Immature natural killer cell (primary cell): ENCODE measurements around the gene MPV17. TPM values are rescaled to one million over a fixed set of nuclear protein-coding genes. Genes with fewer than 3 reads are reported as not detected.
"Not testable (repeated sequence)": the region's sequence is repeated elsewhere in the genome, so short reads cannot be mapped to it uniquely, and the experiment has no call there.

ENCODE experiments used
- DNase-seq, 3 donors: peaks; one replicate each; pipeline ENCODE4 v3.0.0; 2022; ENCODE audit warnings: mixed read lengths in 1 of 3
- H3K27ac Mint-ChIP-seq, 6 donors: one replicate each; pipeline ENCODE4 v1.8.0; 2020; ENCODE audit warnings: mixed read lengths in 6 of 6, mild to moderate bottlenecking in 5 of 6, inconsistent platforms in 4 of 6, moderate library complexity in 3 of 6
- H3K27me3 Mint-ChIP-seq, 3 donors: one replicate each; pipeline ENCODE4 v1.8.0; 2020 to 2021; ENCODE audit warnings: low read depth in 3 of 3, mild to moderate bottlenecking in 3 of 3, mixed read lengths in 3 of 3, moderate library complexity in 3 of 3, inconsistent platforms in 1 of 3
- H3K36me3 Mint-ChIP-seq, 3 donors: one replicate each; pipeline ENCODE4 v1.8.0; 2020; ENCODE audit warnings: mixed read lengths in 3 of 3, inconsistent platforms in 2 of 3, mild to moderate bottlenecking in 2 of 3
- H3K4me1 Mint-ChIP-seq, 2 donors: one replicate each; pipeline ENCODE4 v1.8.0; 2020; ENCODE audit warnings: inconsistent platforms in 2 of 2, mild to moderate bottlenecking in 2 of 2, mixed read lengths in 2 of 2, moderate library complexity in 1 of 2
- H3K4me3 Mint-ChIP-seq, 5 donors: one replicate each; pipeline ENCODE4 v1.8.0; 2020; ENCODE audit warnings: mild to moderate bottlenecking in 5 of 5, mixed read lengths in 5 of 5, inconsistent platforms in 3 of 5, moderate library complexity in 3 of 5
- H3K9me3 Mint-ChIP-seq, 6 donors: one replicate each; pipeline ENCODE4 v1.8.0; 2020; ENCODE audit warnings: mild to moderate bottlenecking in 6 of 6, mixed read lengths in 6 of 6, inconsistent platforms in 4 of 6, moderate library complexity in 3 of 6
- polyA plus RNA-seq, 3 donors: library from polyadenylated mRNA; unstranded; fragments of 300-500 nt; fragmentation: Illumina TruSeq; gene quantifications; one replicate each; pipeline ENCODE4 v1.2.3, GENCODE V29; 2021

MPV17 gene
- 100 to 1,000 TPM; 101 to 276 (median 130) TPM for polyA plus RNA-seq

GRCh38 chr2:27322766-27323595 lies at the start of gene MPV17:
Gene MPV17, minus strand, starts transcription at chr2:27323097. Its CDS starts 580 bp downstream, at chr2:27322517.
- Mint-ChIP-seq H3K27ac (peak within 1 kb of the TSS; percentile 97 to 99 (median 98)), H3K4me3 (peak within 1 kb of the TSS; percentile 95 to 100 (median 96))

GRCh38 chr2:27370816-27371620 lies 48.1 kb upstream of the MPV17 start:
- Mint-ChIP-seq H3K4me3 (peak overlapping the region; percentile 95 to 99 (median 96)), H3K36me3 (peaks cover 0 to 40% (median 20%) of the 10 kb centered on the region in 3 donors), H3K4me1 (peaks cover 45 to 51% of the 10 kb centered on the region in 2 donors), H3K27ac (peak overlapping the region; percentile 90 to 98 (median 94)), H3K27me3 (peaks cover 4 to 8% (median 4%) of the 10 kb centered on the region in 3 donors), H3K9me3 (no peaks in the 10 kb centered on the region)
- DNase-seq, result peak; percentile 41 to 47 (median 45)

More at GRCh38 chr2:27322766-27323595, at the start of gene MPV17:
- Mint-ChIP-seq H3K9me3 (no peaks in the 10 kb centered on the region), H3K27me3 (peaks cover 2 to 4% (median 2%) of the 10 kb centered on the region in 3 donors), H3K4me1 (peaks cover 23 to 36% of the 10 kb centered on the region in 2 donors), H3K36me3 (peaks cover 10 to 16% (median 10%) of the 10 kb centered on the region in 3 donors)
- DNase-seq, result peak; percentile 79 to 82 (median 82)

GRCh38 chr2:27370026-27370815 lies 47.3 kb upstream of the MPV17 start, which contains the start of the genes EIF2B4 and SNX17:
Gene EIF2B4, minus strand, starts transcription at chr2:27370338. Its CDS starts 24 bp downstream, at chr2:27370314.
Gene SNX17, plus strand, starts transcription at chr2:27370616. Its CDS starts 128 bp downstream, at chr2:27370744.
- DNase-seq, result peak; percentile 99 to 100 (median 99)
- Mint-ChIP-seq H3K4me1 (peaks cover 45 to 51% of the 10 kb centered on the region in 2 donors), H3K36me3 (peaks cover 0 to 34% (median 15%) of the 10 kb centered on the region in 3 donors), H3K4me3 (peak within 1 kb of the TSS; percentile 95 to 99 (median 96)), H3K27ac (peak within 1 kb of the TSS; percentile 90 to 100 (median 98)), H3K27me3 (peaks cover 4 to 8% (median 4%) of the 10 kb centered on the region in 3 donors), H3K9me3 (no peaks in the 10 kb centered on the region)

GRCh38 chr2:27369471-27370025 lies 46.7 kb upstream of the MPV17 start:
- Mint-ChIP-seq H3K27ac (peak overlapping the region; percentile 90 to 100 (median 96)), H3K27me3 (peaks cover 4 to 8% (median 4%) of the 10 kb centered on the region in 3 donors), H3K9me3 (no peaks in the 10 kb centered on the region), H3K36me3 (peaks cover 0 to 27% (median 11%) of the 10 kb centered on the region in 3 donors), H3K4me1 (peaks cover 45 to 51% of the 10 kb centered on the region in 2 donors), H3K4me3 (peak overlapping the region; percentile 94 to 99 (median 95))
- DNase-seq, result no peak

- no peak for DNase-seq
- Mint-ChIP-seq H3K27me3 (peaks cover 0 to 2% (median 0%) of the 10 kb centered on the region in 3 donors), H3K4me3 (no peak overlapping the region), H3K36me3 (peaks cover 0 to 12% (median 7%) of the 10 kb centered on the region in 3 donors), H3K9me3 (no peaks in the 10 kb centered on the region), H3K4me1 (peaks cover 10 to 14% of the 10 kb centered on the region in 2 donors), H3K27ac (peak overlapping the region in 1 of 6 donors; percentile 35)
These were observed 41.0 kb upstream of the MPV17 start for GRCh38 chr2:27363933-27364332.

GRCh38 chr2:27362678-27363420 lies 40.0 kb upstream of the MPV17 start:
- no peak for DNase-seq
- Mint-ChIP-seq H3K27ac (peak overlapping the region in 2 of 6 donors; percentile 9 to 12), H3K36me3 (peaks cover 0 to 12% (median 7%) of the 10 kb centered on the region in 3 donors), H3K27me3 (peaks cover 0 to 3% (median 0%) of the 10 kb centered on the region in 3 donors), H3K4me1 (peaks cover 12 to 14% of the 10 kb centered on the region in 2 donors), H3K4me3 (no peak overlapping the region), H3K9me3 (no peaks in the 10 kb centered on the region)

- H3K36me3 Mint-ChIP-seq, result no peaks in the 10 kb centered on the region
- H3K4me1 Mint-ChIP-seq, result peaks cover 47 to 62% of the 10 kb centered on the region in 2 donors
- H3K4me3 Mint-ChIP-seq, result peak within 1 kb of the TSS; percentile 92 to 100 (median 98)
- H3K9me3 Mint-ChIP-seq, result no peaks in the 10 kb centered on the region
- H3K27me3 Mint-ChIP-seq, result peaks cover 6 to 12% (median 7%) of the 10 kb centered on the region in 3 donors
- H3K27ac Mint-ChIP-seq, result peak within 1 kb of the TSS; percentile 94 to 100 (median 98)
- peak; percentile 94 for DNase-seq
These were observed 33.7 kb upstream of the MPV17 start, which contains the start of gene GTF3C2 for GRCh38 chr2:27356382-27357181. Gene GTF3C2, minus strand, starts transcription at chr2:27356764. Its CDS starts 13,210 bp downstream, at chr2:27343554.

GRCh38 chr2:27356056-27356381 lies 33.1 kb upstream of the MPV17 start:
- Mint-ChIP-seq H3K4me3 (peak overlapping the region; percentile 92 to 100 (median 98)), H3K27ac (peak overlapping the region; percentile 94 to 100 (median 98)), H3K36me3 (no peaks in the 10 kb centered on the region), H3K4me1 (peaks cover 48 to 63% of the 10 kb centered on the region in 2 donors), H3K27me3 (peaks cover 6 to 12% (median 7%) of the 10 kb centered on the region in 3 donors), H3K9me3 (no peaks in the 10 kb centered on the region)
- DNase-seq, result no peak

- H3K27me3 Mint-ChIP-seq, result peaks cover 6 to 12% (median 7%) of the 10 kb centered on the region in 3 donors
- no peaks in the 10 kb centered on the region for H3K9me3 Mint-ChIP-seq
- H3K36me3 Mint-ChIP-seq, result no peaks in the 10 kb centered on the region
- H3K27ac Mint-ChIP-seq, result peak overlapping the region in 4 of 6 donors; percentile 5 to 100 (median 55)
- DNase-seq, result no peak
- H3K4me3 Mint-ChIP-seq, result peak overlapping the region in 3 of 5 donors; percentile 38 to 100 (median 38)
- H3K4me1 Mint-ChIP-seq, result peaks cover 52 to 71% of the 10 kb centered on the region in 2 donors
These were observed 31.7 kb upstream of the MPV17 start for GRCh38 chr2:27354597-27354927.

- H3K27ac Mint-ChIP-seq, result peak overlapping the region in 3 of 6 donors; percentile 5 to 62 (median 50)
- peaks cover 54 to 76% of the 10 kb centered on the region in 2 donors for H3K4me1 Mint-ChIP-seq
- H3K9me3 Mint-ChIP-seq, result no peaks in the 10 kb centered on the region
- H3K36me3 Mint-ChIP-seq, result no peaks in the 10 kb centered on the region
- peak overlapping the region in 4 of 5 donors; percentile 30 to 38 (median 36) for H3K4me3 Mint-ChIP-seq
- no peak for DNase-seq
- H3K27me3 Mint-ChIP-seq, result peaks cover 6 to 12% (median 7%) of the 10 kb centered on the region in 3 donors
These were observed 31.1 kb upstream of the MPV17 start for GRCh38 chr2:27353762-27354596.

GRCh38 chr2:27353386-27353761 lies 30.5 kb upstream of the MPV17 start:
- peaks cover 6 to 12% (median 7%) of the 10 kb centered on the region in 3 donors for H3K27me3 Mint-ChIP-seq
- H3K36me3 Mint-ChIP-seq, H3K4me3 Mint-ChIP-seq, DNase-seq, H3K9me3 Mint-ChIP-seq: not testable (repeated sequence)
- peak overlapping the region in 1 of 6 donors; percentile 62 for H3K27ac Mint-ChIP-seq
- peaks cover 51 to 72% of the 10 kb centered on the region in 2 donors for H3K4me1 Mint-ChIP-seq
